SK-N-SH (cell line): ENCODE measurements around the gene NPPB.

Source experiments
- EP300 ChIP-seq, 2 experiments: IDR thresholded peaks; 2 replicates each; pipeline versions ENCODE4 v1.4.0 to v1.6.1; 2012; ENCODE audit warnings: borderline replicate concordance in 1 of 2, low read depth in 1 of 2, low read length in 1 of 2
- RAD21 ChIP-seq: IDR thresholded peaks from 2 replicates; pipeline ENCODE4 v1.6.1; 2012; ENCODE audit warnings: mild to moderate bottlenecking, low read length
- RCOR1 ChIP-seq: fragments of 150-350 bp; IDR thresholded peaks from 2 replicates; pipeline ENCODE4 v1.6.1; 2017; ENCODE audit warnings: antibody characterized with exemption, low read length
- TF ChIP-seq, protein P1 (sequence below): fragments of 200-600 bp; sonication (generic); IDR thresholded peaks from 2 replicates; pipeline ENCODE4 v1.6.1; 2017; ENCODE audit warnings: antibody characterized with exemption, mild to moderate bottlenecking, moderate library complexity
- TF ChIP-seq, protein P2 (sequence below): IDR thresholded peaks from 2 replicates; pipeline ENCODE4; 2012

DNA sequence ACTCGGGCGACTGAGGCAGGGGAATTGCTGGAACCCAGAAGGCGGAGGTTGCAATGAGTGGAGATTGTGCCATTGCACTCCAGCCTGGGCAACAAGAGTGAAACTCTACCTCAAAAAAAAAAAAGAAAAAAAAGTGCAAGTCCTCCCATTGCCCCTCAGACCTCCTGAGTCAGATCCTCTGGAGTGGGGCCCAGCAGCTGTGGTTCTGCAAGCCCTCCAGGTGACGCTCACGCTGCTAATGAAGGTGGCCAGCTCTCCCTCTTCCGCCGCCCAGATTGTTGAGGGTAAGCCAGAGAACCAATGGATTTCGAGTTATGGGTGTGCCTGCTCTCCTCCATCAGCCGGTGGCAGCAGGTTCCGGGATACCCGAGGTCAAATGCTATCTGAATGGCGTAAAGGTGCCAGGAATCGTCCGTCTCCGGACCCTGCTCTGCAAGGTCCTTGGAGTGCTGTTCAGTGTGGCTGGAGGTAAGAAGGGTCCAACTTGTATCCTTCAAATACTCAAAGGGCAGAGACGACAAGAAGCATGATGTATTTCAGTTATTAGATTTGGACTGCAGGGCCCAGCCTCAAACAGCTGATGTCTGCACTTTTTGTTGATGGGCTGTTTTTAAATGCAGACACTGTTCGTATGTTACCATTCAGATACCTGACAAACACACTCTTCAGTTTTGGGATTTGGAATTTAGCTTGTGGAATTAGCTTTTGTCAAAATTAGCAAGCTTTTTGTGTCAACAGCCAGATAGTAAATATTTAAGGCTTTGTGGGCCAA is 35.2 kb downstream of the NPPB start:
- TF ChIP-seq RCOR1: no peak
- TF ChIP-seq RAD21: no peak
- TF ChIP-seq, protein P1, sequence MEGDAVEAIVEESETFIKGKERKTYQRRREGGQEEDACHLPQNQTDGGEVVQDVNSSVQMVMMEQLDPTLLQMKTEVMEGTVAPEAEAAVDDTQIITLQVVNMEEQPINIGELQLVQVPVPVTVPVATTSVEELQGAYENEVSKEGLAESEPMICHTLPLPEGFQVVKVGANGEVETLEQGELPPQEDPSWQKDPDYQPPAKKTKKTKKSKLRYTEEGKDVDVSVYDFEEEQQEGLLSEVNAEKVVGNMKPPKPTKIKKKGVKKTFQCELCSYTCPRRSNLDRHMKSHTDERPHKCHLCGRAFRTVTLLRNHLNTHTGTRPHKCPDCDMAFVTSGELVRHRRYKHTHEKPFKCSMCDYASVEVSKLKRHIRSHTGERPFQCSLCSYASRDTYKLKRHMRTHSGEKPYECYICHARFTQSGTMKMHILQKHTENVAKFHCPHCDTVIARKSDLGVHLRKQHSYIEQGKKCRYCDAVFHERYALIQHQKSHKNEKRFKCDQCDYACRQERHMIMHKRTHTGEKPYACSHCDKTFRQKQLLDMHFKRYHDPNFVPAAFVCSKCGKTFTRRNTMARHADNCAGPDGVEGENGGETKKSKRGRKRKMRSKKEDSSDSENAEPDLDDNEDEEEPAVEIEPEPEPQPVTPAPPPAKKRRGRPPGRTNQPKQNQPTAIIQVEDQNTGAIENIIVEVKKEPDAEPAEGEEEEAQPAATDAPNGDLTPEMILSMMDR: no peak
- TF ChIP-seq EP300 (IDR thresholded peaks at IDR 0.05; ENCODE audit: borderline replicate concordance in 1 of 2, low read depth in 1 of 2, low read length in 1 of 2): no peak
- TF ChIP-seq, protein P2, sequence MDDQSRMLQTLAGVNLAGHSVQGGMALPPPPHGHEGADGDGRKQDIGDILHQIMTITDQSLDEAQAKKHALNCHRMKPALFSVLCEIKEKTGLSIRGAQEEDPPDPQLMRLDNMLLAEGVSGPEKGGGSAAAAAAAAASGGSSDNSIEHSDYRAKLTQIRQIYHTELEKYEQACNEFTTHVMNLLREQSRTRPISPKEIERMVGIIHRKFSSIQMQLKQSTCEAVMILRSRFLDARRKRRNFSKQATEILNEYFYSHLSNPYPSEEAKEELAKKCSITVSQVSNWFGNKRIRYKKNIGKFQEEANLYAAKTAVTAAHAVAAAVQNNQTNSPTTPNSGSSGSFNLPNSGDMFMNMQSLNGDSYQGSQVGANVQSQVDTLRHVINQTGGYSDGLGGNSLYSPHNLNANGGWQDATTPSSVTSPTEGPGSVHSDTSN: no peak
